Measurements from ENCODE around the gene CYP20A1.
"Not testable (repeated sequence)": the region's sequence is repeated elsewhere in the genome, so short reads cannot be mapped to it uniquely, and the experiment has no call there.

Gene CYP20A1

DNA sequence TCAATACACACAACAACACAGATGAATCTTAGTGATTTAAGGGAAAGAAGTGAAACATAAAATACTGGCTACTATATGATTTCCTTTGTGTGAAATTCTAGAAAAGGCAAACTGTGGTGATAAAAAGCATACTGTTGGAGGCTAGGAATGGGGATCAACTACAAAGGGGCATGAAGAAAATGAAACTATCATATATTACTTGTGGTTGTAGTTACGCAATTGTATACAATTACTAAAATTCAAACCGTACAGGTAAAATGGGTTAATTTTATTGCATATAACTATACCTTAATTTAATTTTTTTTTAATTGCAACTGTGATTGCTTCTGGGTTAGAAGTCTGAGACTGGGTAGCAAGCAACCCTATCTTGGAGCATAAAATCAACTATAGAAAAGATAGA lies 47.7 kb downstream of the CYP20A1 start:
- FAIRE-seq: no peak

DNA sequence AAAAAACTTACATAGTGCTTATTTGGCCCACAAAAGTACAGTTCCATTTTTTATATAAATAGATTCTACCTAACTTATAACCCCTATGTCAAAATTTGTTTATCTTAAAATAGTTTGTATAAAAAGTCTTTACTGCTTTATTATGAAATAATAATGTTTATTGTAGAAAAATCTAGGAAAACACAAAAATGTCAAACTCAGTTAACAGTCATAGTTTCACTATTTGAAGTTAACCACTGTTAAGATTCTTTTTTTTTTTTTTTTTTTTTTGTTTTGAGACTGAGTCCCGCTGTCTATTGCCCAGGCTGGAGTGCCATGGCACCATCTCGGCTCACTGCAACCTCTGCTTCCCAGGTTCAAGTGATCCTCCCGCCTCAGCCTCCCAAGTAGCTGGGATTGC lies 62.8 kb downstream of the CYP20A1 start:
- FAIRE-seq: no peak

DNA sequence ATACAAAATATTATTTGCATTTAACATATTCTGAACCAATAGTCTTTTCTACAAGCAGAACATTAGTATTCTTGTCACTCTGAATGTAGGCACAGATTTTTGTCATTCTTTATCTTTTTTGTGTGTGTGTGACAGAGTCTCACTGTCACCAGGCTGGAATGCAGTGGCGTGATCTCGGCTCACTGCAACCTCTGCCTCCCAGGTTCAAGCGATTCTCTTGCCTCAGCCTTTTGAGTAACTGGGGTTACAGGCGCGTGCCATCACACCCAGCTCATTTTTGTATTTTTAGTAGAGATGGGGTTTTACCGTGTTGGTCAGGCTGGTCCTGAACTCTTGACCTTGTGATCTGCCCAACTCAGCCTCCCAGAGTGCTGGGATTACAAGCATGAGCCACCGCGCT lies 63.8 kb downstream of the CYP20A1 start:
- not testable (repeated sequence) for FAIRE-seq

DNA sequence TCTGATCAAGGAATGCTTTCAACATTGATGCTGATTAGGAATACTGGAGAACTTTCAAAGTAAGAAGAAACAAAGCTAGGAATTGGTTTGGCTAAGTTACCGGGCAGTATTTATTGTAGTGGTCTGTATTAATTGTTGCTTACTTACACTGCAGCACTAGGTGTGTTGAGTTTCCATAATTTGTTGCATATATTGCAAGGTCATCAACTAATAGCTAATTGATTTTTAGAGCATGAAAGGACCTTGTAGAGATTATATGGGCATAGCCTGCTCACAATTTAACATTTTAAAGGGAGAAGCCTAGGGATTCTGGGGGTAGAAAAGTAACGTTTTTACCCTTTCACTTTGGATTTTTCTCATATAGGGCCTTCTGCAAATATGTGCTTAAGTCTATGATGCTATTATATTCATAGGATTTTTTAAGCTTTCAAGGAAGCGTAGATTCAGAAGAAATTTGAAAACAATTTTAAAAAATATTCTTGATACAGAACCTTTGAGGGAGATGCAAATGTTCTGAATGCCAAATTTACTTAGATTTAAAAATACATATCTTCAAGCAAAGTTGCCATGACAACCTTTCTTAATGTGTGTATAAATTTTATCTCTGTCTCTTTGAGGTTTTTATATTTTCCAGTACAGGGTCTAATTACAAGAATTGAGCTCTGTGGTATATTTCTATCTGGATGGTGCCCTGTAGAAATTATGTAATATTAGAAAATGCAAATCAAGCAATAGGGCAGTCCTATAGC lies 72.0 kb downstream of the CYP20A1 start:
- no peak for FAIRE-seq

DNA sequence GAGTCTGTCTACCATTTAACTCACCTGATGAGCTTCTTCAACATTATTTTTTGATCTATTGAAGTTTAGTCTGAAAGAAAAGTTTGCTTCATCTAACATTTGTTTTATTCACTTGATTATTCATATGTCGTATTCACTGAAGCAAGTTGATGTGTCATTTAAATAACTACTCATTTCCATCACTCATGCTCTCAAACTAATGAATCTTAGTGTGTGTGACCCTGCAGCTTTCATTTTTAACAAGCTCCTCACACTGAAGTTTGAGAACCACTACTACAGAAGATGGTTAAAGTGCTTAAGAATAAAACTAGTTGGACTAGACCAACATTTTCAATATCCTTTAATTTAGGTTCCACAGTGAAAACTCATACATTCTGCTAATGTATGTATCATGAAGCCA lies 87.5 kb downstream of the CYP20A1 start:
- no peak for FAIRE-seq

DNA sequence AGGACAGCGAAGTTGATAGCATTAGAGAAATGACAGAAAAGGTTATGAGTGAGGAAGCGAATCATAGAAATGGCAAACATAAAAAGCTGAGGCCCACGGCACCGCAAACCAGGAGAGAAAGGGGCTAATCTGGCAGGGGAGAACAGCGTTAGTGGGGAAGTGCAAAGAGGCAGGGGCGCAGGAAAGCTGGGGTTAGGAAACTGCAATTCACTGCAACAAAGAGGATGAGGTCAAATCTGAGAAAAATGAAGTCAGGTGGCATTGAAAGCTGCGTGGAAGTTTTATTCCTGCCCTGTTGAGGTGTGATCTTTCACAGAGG lies 88.7 kb downstream of the CYP20A1 start:
- no peak for FAIRE-seq

DNA sequence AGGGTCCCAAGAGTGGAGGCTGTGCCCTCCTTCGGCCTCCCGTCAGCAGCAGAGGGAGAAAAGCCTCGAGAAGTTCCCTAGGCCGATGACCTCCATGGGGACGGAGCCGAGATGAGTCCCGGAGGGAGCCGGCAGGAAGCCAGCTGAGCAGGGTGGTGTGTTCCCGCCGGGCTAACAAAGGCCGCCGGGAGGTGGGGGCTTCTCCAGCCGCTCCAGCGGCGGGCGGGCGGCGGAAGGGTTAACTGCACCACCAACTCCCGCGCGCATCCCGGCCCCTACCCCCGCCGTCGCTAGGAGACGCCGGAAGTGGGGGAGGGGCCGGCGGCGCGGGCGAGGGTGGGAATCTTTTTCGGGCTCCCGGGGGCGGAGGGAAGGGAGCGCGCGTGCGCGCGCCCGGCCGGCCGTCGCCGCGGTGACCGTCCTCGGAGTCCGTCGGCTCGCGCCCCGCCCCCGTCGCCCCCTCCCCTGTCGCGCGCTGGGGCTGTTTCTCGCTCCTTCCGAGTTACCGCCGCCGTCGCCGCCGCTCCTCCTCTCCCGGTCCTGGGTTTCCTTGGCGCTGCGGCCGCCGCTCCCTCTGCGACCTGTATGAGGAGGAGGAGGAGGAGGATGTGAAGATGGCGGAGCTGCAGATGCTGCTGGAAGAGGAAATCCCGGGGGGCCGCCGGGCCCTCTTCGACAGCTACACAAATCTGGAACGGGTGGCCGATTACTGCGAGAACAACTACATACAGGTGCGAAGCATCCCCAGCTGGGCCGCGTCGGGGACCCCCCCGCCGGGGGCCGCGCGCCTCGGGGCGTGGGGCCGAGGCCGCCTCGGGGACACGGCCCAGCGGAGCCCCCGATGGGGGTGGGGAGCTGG lies 89.3 kb downstream of the CYP20A1 start, which contains the start of gene ABI2:
TSS of gene ABI2 (plus strand) at position 494 of the 859 bp plus-strand sequence. CDS start at position 615, 121 bp downstream.
- no peak for FAIRE-seq

DNA sequence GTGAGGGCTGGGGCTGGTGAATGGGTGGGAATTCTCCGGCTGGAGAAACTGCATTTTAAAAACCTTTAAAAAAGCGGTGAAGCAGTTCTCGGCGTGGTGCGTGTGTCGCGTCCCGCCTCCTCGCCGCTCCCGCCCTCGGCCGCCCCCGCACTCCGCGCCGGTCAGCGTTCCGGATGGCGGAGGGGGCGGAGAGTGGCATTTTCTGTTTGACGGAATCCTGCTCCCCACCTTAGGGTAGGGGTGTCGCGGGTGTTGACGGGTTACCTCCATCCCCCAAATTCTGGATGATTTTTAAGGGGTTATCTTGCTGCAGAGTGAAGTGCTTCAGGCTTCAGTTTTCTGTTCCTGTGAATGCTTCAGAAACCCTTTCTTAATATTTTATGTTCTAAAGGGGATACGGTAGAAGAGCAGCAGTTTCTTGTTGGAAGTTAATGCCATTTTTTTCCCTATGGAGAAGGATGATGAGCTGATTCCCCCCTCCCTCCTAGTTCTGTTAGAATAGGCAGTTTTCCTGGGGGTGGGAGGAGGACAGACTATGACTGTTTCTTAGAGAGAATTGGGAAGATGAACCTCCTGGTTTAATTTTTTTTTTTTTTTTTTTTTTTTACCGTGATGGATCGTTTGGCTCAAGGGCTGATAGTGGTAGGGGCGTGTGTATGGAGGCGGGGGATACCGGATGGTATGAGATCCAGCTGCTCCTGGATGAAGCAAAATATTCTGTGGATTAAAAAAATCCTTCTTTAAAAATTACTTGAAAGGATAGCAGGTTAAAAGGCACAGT lies 90.1 kb downstream of the CYP20A1 start:
- FAIRE-seq: no peak

DNA sequence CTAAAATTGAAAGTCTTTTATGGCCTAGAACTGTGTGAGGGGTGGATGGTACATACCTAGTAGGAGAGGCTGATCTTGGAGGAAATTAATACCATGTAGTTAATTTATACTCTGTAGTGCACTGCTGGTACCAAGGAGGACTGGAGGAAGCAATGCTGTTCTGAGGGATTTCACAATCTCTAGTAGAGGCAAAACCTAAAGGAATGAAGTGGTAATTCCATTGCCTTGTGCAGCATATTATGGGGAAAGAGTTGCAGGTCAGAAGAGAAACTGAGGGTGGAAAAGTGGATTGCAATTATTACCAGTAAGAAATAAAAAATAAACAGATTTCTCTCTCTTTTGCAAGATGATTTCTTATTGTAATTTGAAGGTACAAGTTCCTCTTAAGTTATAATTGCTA lies 91.6 kb downstream of the CYP20A1 start:
- no peak for FAIRE-seq

DNA sequence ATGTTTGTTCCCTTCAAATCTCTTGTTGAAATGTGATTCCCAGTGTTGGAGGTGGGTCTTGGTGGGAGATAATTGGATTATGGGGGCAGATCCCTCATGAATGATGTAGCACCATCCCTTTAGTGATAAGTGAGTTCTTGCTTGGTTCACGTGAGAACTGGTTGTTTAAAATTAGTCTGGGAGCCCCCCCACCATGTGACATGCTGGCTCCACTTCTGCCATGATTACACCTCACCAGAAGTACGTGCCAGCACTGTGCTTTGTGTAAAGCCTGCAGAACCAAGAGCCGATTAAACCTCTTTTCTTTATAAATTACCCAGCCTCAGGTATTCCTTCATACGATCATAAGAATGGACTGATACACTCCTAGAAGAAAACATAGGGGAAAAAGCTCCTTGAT lies 99.5 kb downstream of the CYP20A1 start:
- no peak for FAIRE-seq

DNA sequence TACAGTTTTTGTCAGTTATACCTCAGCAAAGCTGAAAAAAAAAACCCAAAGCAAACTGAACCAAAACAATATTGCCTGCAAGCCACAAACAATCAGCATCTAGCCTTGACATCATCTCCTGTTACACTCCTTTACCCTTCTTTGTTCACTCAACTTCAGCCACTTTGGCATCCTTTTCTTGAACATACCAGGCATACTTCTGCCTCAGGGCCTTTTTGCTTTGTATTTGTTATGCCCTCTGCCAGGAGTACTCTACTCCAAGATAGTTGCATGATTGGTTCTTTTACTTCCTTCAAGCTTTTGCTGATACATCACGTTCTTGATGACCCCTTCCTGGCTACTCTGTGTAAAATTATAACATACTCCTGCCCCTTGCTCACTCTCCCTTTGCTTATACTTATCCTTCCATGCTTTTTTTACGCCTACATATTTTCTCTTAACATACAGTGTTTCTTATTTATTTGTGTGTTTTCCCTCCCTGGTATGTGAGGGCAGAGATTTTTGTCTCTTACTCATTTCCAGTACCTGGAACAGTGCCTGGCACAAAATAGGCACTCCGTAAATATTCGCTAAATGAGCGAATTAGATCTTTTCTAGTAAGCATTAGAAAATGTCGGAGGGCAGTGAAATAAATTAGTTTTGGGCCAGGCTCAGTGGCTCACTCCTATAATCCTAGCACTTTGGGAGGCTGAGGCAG lies 102.1 kb downstream of the CYP20A1 start:
- no peak for FAIRE-seq

DNA sequence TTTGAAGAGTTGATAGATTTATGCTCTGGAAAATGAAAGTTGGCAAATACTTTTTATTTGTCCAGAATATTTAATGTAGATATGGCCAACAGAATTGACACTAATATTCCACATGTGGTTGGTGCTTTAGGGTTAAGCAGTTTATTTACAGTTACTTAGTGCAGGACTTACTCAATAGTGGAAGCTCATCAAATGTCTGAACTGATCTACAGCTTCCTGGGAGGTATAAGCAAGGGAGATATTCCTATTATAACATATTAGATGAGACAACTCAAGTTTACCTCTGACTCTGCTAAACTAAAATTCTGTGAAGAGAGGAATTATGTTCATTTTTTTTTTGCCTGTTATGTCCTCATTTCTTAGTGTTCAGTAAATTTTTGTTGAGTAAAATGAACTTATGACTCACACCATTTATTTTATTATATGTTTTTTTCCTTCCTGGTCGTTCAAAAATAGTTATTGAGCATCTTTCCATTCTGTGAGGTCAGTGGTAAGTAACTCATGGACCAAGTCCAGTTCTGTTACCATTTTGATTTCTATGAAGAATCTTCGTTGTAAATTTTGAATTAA lies 103.0 kb downstream of the CYP20A1 start:
- FAIRE-seq: no peak

DNA sequence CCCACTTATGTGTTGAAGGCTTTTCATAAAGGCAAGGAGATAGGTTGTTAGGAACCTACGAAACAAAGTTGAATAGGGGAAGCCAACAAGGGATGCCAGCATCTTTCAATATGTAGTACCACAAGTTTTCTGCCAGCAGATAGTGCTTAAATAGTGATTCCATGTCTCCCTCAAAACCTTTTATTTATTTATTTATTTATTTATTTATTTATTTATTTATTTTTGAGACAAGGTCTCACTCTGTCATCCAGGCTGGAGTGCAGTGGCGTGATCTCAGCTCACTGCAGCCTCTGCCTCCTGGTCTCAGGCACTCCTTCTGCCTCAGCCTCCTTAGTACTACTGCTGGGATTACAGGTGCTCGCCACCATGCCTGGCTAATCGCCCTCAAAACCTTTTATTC lies 103.6 kb downstream of the CYP20A1 start:
- FAIRE-seq: not testable (repeated sequence)

DNA sequence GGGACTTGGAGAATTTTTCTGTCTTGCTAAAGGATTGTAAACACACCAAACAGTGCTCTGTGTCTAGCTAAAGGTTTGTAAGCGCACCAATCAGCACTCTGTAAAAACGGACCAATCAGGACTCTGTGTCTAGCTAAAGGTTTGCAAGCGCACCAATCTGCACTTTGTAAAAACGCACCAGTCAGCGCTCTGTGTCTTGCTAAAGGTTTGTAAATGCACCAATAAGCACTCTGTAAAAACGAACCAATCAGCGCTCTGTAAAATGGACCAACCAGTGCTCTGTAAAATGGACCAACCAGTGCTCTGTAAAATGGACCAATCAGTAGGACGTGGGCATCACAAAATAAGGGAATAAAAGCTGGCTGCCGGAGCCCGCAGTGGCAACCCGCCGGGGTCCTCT lies 105.8 kb downstream of the CYP20A1 start:
- no peak for FAIRE-seq

DNA sequence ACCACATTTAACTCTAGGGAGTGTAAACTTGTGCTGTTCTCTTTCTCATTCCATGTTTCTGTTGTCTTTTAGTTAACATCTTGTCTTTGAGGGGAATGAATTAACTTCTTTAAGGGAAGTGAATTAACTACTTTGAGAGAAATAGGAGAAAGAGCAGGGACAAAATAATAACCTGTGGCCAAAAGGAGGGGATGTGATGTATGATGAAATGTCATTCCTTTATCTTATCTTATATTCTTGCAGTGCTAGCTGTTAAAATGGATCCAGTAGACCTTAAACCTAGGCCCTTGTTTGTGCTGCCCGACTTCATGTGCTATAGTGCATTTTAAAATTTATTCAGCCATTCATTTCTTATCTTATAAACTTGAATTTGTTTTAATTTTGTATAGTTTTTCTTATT lies 107.8 kb downstream of the CYP20A1 start:
- FAIRE-seq: no peak

DNA sequence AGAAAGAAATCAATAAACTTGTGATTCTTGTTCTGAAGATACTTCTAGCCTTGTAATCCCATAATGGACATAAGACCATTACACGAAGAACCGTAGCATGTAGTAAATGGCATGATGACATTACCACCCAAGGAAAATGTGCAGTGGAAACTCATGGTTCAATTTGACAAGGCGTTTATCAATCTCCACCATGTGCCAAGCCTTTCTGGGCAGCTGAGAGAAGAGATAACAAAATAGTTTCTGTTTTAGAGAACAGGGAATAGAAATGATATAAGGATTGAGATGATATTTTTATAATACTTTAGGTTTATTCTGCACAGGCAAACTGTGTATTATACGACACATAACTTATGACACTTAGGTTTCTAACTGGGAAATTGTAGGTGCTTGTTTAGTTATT lies 108.6 kb downstream of the CYP20A1 start:
- FAIRE-seq: no peak

DNA sequence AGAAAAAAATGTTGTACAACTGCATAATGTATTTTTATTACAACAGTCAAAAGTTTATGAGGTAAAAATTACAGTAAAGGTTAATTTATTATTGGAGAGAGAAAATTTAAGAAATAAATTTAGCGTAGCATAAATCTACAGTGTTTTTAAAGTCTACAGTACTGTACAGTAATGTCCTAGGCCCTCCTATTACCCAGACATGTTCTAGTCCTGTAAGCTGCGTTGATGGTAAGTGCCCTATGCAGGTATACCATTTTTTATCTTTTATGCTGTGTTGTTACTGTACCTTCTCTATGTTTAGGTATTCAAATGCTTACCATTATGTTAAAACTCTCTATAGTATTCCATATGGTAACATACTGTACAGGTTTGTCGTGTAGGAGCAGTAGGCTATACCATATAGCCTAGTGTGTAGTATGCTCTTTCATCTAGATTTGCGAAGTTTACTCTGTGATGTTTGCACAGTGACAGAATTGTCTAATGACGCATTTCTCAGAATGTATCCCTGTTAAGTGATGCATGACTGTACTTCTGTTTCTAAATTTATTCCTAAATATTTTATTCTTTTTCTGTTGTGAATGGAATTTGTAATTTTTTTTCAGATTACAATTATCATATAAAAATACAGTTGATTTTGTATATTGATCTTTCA lies 113.9 kb downstream of the CYP20A1 start:
- no peak for FAIRE-seq

DNA sequence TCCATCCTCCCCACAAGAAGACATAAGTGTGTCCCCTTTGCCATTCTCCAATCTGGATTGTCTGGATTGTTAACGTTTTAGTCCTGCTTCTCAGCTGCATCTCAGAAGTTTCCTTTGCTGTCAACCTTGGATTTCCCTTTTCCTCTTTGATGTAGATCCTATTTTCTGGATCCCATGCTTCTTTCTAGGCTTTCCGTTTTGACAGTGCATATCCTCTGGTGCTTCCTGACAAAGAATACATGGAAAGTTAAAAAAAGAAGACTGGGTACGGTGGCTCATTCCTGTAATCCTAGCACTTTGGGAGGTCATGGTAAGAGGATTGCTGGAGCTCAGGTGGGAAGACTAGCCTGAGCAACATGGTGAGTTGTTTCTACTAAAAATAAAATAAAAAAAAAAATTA lies 116.1 kb downstream of the CYP20A1 start:
- no peak for FAIRE-seq
